Parathyroid adenoma (tissue), 2 donors: Measurements from ENCODE around the gene PDPK1.
A peak's percentile ranks its signal among the peaks of the same experiment; 100 is the strongest.
"Not testable (repeated sequence)": the region's sequence is repeated elsewhere in the genome, so short reads cannot be mapped to it uniquely, and the experiment has no call there.

Experiments used
- H2AFZ ChIP-seq: fragments of 300-600 bp; sonication (generic); one replicate; pipeline ENCODE4 v1.7.0; 2017; ENCODE audit warnings: antibody characterized with exemption, mild to moderate bottlenecking
- H3K27ac ChIP-seq: fragments of 300-600 bp; sonication (generic); one replicate; pipeline ENCODE4 v1.7.0; 2017
- H3K27me3 ChIP-seq: fragments of 300-600 bp; sonication (generic); one replicate; pipeline ENCODE4 v1.7.0; 2017; ENCODE audit warnings: low read length; ENCODE audit not compliant: control insufficient read depth, insufficient read depth
- H3K36me3 ChIP-seq: fragments of 300-600 bp; sonication (generic); one replicate; pipeline ENCODE4 v1.7.0; 2017; ENCODE audit warnings: low read length; ENCODE audit not compliant: control insufficient read depth, insufficient read depth
- H3K4me1 ChIP-seq: fragments of 300-600 bp; sonication (generic); one replicate; pipeline ENCODE4 v1.7.0; 2017; ENCODE audit warnings: control low read depth
- H3K4me2 ChIP-seq: fragments of 300-600 bp; sonication (generic); one replicate; pipeline ENCODE4 v1.7.0; 2017; ENCODE audit warnings: low read length
- H3K4me3 ChIP-seq: fragments of 300-600 bp; sonication (generic); one replicate; pipeline ENCODE4 v1.7.0; 2017; ENCODE audit warnings: low read depth, low read length
- H3K79me2 ChIP-seq: fragments of 300-600 bp; sonication (generic); one replicate; pipeline ENCODE4 v1.7.0; 2017; ENCODE audit warnings: control low read depth
- H3K9ac ChIP-seq: fragments of 300-600 bp; sonication (generic); one replicate; pipeline ENCODE4 v1.7.0; 2017; ENCODE audit warnings: mild to moderate bottlenecking
- H3K9me3 ChIP-seq: fragments of 300-600 bp; sonication (generic); one replicate; pipeline ENCODE4 v1.7.0; 2017; ENCODE audit warnings: low read length; ENCODE audit not compliant: control insufficient read depth
- CTCF ChIP-seq: fragments of 300-600 bp; sonication (generic); IDR thresholded peaks from one replicate; pipeline ENCODE4 v1.7.0; 2017; ENCODE audit warnings: antibody characterized with exemption, mild to moderate bottlenecking
- donor health status: primary hyperparathyroidism.

The PDPK1 gene

GRCh38 chr16:2610781-2611498 lies 73.1 kb downstream of the PDPK1 start:
- peaks cover 11% of the 10 kb centered on the region for H3K79me2 ChIP-seq
- no peaks in the 10 kb centered on the region for H3K9me3 ChIP-seq
- H3K27me3 ChIP-seq, result no peaks in the 10 kb centered on the region
- H3K4me3 ChIP-seq, result no peak overlapping the region
- H3K36me3 ChIP-seq, result no peaks in the 10 kb centered on the region
- no peak for TF ChIP-seq CTCF
- peak overlapping the region; percentile 3 for H3K4me2 ChIP-seq
- H3K27ac ChIP-seq, result no peak overlapping the region
- H2AFZ ChIP-seq, result no peak overlapping the region
- H3K4me1 ChIP-seq, result peaks cover 7% of the 10 kb centered on the region
- H3K9ac ChIP-seq, result no peak overlapping the region

- Histone ChIP-seq H3K27ac (no peak overlapping the region), H3K4me2 (peak overlapping the region; percentile 3), H3K9me3 (no peaks in the 10 kb centered on the region), H3K4me3 (no peak overlapping the region), H2AFZ (no peak overlapping the region), H3K27me3 (no peaks in the 10 kb centered on the region), H3K79me2 (peaks cover 11% of the 10 kb centered on the region), H3K4me1 (peaks cover 7% of the 10 kb centered on the region), H3K9ac (no peak overlapping the region), H3K36me3 (no peaks in the 10 kb centered on the region)
- no peak for TF ChIP-seq CTCF
Measured at GRCh38 chr16:2611499-2611862, 73.7 kb downstream of the PDPK1 start.

GRCh38 chr16:2611877-2612276 lies 74.1 kb downstream of the PDPK1 start:
- H3K79me2 ChIP-seq, result peaks cover 11% of the 10 kb centered on the region
- not testable (repeated sequence) for H3K9me3 ChIP-seq, H3K27ac ChIP-seq, H3K9ac ChIP-seq, H3K4me1 ChIP-seq, H3K27me3 ChIP-seq, H2AFZ ChIP-seq, H3K36me3 ChIP-seq, H3K4me2 ChIP-seq, H3K4me3 ChIP-seq

- H3K27ac ChIP-seq, H3K4me3 ChIP-seq, H3K36me3 ChIP-seq, H2AFZ ChIP-seq, H3K4me1 ChIP-seq, H3K27me3 ChIP-seq, H3K4me2 ChIP-seq, H3K9ac ChIP-seq, H3K9me3 ChIP-seq: not testable (repeated sequence)
- H3K79me2 ChIP-seq, result peaks cover 11% of the 10 kb centered on the region
Measured at GRCh38 chr16:2613251-2613650, 75.4 kb downstream of the PDPK1 start.

- no peak overlapping the region for H2AFZ ChIP-seq
- H3K79me2 ChIP-seq, result peaks cover 11% of the 10 kb centered on the region
Measured at GRCh38 chr16:2614761-2615191, 77.0 kb downstream of the PDPK1 start.

GRCh38 chr16:2618964-2619363 lies 81.1 kb downstream of the PDPK1 start:
- H3K79me2 ChIP-seq, H3K9me3 ChIP-seq, H3K4me1 ChIP-seq, H3K36me3 ChIP-seq, H3K27ac ChIP-seq, H3K27me3 ChIP-seq, H3K4me3 ChIP-seq, H3K9ac ChIP-seq, H3K4me2 ChIP-seq, H2AFZ ChIP-seq: not testable (repeated sequence)

More at GRCh38 chr16:2614761-2615191, 77.0 kb downstream of the PDPK1 start:
- Histone ChIP-seq H3K36me3 (no peaks in the 10 kb centered on the region), H3K9me3 (no peaks in the 10 kb centered on the region), H3K4me3 (no peak overlapping the region), H3K27ac (no peak overlapping the region), H3K4me2 (no peak overlapping the region), H3K9ac (no peak overlapping the region), H3K27me3 (no peaks in the 10 kb centered on the region), H3K4me1 (peaks cover 7% of the 10 kb centered on the region)
- no peak for TF ChIP-seq CTCF

GRCh38 chr16:2619628-2620027 lies 81.8 kb downstream of the PDPK1 start:
- H3K9me3 ChIP-seq, H2AFZ ChIP-seq, H3K27me3 ChIP-seq, H3K4me2 ChIP-seq, H3K79me2 ChIP-seq, H3K4me3 ChIP-seq, H3K9ac ChIP-seq, H3K4me1 ChIP-seq, H3K27ac ChIP-seq, H3K36me3 ChIP-seq: not testable (repeated sequence)

- not testable (repeated sequence) for H3K4me1 ChIP-seq, H3K27me3 ChIP-seq, H3K9me3 ChIP-seq, H3K9ac ChIP-seq, H3K27ac ChIP-seq, H3K36me3 ChIP-seq, H3K4me3 ChIP-seq, H3K4me2 ChIP-seq, H3K79me2 ChIP-seq, H2AFZ ChIP-seq
Measured at GRCh38 chr16:2620870-2621269, 83.0 kb downstream of the PDPK1 start.

GRCh38 chr16:2621395-2621794 lies 83.6 kb downstream of the PDPK1 start:
- H3K79me2 ChIP-seq, H3K9ac ChIP-seq, H3K4me2 ChIP-seq, H3K36me3 ChIP-seq, H3K27me3 ChIP-seq, H3K27ac ChIP-seq, H2AFZ ChIP-seq, H3K4me1 ChIP-seq, H3K4me3 ChIP-seq, H3K9me3 ChIP-seq: not testable (repeated sequence)
